MCF 10A (cell line): ENCODE results near the gene ANGEL1. TPM values are rescaled to one million over a fixed set of nuclear protein-coding genes. Genes with fewer than 3 reads are reported as not detected.

Source experiments
- BruUV-seq: library from RNA; stranded (reverse); fragments of 400-500 nt; replicated peaks from 2 replicates; lab custom pipeline; 2021; lab: Mats Ljungman, UMichigan
- CTCF ChIA-PET: fragments of 300-600 bp; sonication (Branson Sonifier 250); formaldehyde crosslinking; extraction: SDS; loops from one replicate; lab custom pipeline; 2021; ENCODE audit warnings: antibody characterized with exemption, inconsistent platforms; lab: Yijun Ruan, JAX
- POLR2A ChIA-PET: fragments of 300-600, 350-650 bp; sonication (Branson Sonifier 250); formaldehyde crosslinking; extraction: SDS; loops from one replicate; lab custom pipeline; 2020; ENCODE audit warnings: antibody characterized with exemption, inconsistent platforms; lab: Yijun Ruan, JAX
- DNase-seq: peaks from one replicate; pipeline ENCODE4 v3.0.0-alpha.2; 2018; ENCODE audit not compliant: unreplicated experiment
- H3K27ac Mint-ChIP-seq: one replicate; pipeline ENCODE4 v1.8.0; 2022; ENCODE audit warnings: mild to moderate bottlenecking, low read depth, mixed read lengths; ENCODE audit not compliant: unreplicated experiment
- H3K27me3 Mint-ChIP-seq: one replicate; pipeline ENCODE4 v1.8.0; 2022; ENCODE audit warnings: mixed read lengths; ENCODE audit not compliant: insufficient read depth, unreplicated experiment
- H3K36me3 Mint-ChIP-seq: one replicate; pipeline ENCODE4 v1.8.0; 2022; ENCODE audit warnings: mild to moderate bottlenecking, moderate library complexity, mixed read lengths; ENCODE audit not compliant: insufficient read depth, unreplicated experiment
- H3K4me1 Mint-ChIP-seq: one replicate; pipeline ENCODE4 v1.8.0; 2022; ENCODE audit warnings: mixed read lengths; ENCODE audit not compliant: insufficient read depth, unreplicated experiment
- H3K4me3 Mint-ChIP-seq: one replicate; pipeline ENCODE4 v1.8.0; 2022; ENCODE audit warnings: mild to moderate bottlenecking, moderate library complexity, mixed read lengths; ENCODE audit not compliant: unreplicated experiment
- H3K9me3 Mint-ChIP-seq: one replicate; pipeline ENCODE4 v1.8.0; 2022; ENCODE audit warnings: mixed read lengths; ENCODE audit not compliant: unreplicated experiment
- CTCF ChIP-seq: fragments of 200-600 bp; IDR thresholded peaks from one replicate; pipeline ENCODE4 v1.8.0; 2022; ENCODE audit warnings: antibody characterized with exemption, mild to moderate bottlenecking; ENCODE audit not compliant: unreplicated experiment
- intact Hi-C: fragments of 100-400 bp; cut with micrococcal nuclease; formaldehyde crosslinking; loops from 2 replicates; pipeline ENCODE4 v1.14.1; 2022
- total RNA-seq: library from RNA; stranded (reverse); gene quantifications from 2 replicates; pipeline ENCODE4 v1.2.3, GENCODE V29; 2022

Gene ANGEL1
- total RNA-seq, 1 experiment from 2014 or later, result 21.3 TPM

- ChIA-PET CTCF (no interaction called here), POLR2A (interaction anchor here (1.2 kb wide), 1 partner anchor 10 kb away, joined by 3 read pairs; no protein-coding TSS in a partner anchor)
- TF ChIP-seq CTCF, result no peak
Measured at GRCh38 chr14:76820700-76821099, 8.0 kb upstream of the ANGEL1 start.

GRCh38 chr14:76814726-76815645 is 2.3 kb upstream of the ANGEL1 start:
- intact Hi-C loops, result no loop called here
- peaks cover 14% of the 10 kb centered on the region for H3K4me1 Mint-ChIP-seq
- no TSS peak for BruUV-seq
- POLR2A ChIA-PET, result no interaction called here
- DNase-seq, result no peak
- H3K4me3 Mint-ChIP-seq, result no peak overlapping the region
- H3K27ac Mint-ChIP-seq, result no peak overlapping the region
- no peaks in the 10 kb centered on the region for H3K36me3 Mint-ChIP-seq
- H3K9me3 Mint-ChIP-seq, result no peaks in the 10 kb centered on the region
- no peak for TF ChIP-seq CTCF
- H3K27me3 Mint-ChIP-seq, result peaks cover 7% of the 10 kb centered on the region
- CTCF ChIA-PET, result interaction anchor here (0.7 to 1.8 kb wide), 3 partner anchors 60 to 167 kb away, joined by 3 to 6 read pairs (median 6); no protein-coding TSS in a partner anchor

More at GRCh38 chr14:76820700-76821099, 8.0 kb upstream of the ANGEL1 start:
- intact Hi-C loops, result no loop called here
- H3K36me3 Mint-ChIP-seq, result no peaks in the 10 kb centered on the region
- H3K4me3 Mint-ChIP-seq, result no peak overlapping the region
- BruUV-seq, result no TSS peak
- no peak for DNase-seq
- H3K9me3 Mint-ChIP-seq, result no peaks in the 10 kb centered on the region
- H3K27me3 Mint-ChIP-seq, result peaks cover 31% of the 10 kb centered on the region
- H3K4me1 Mint-ChIP-seq, result no peaks in the 10 kb centered on the region
- H3K27ac Mint-ChIP-seq, result no peak overlapping the region

- peaks cover 17% of the 10 kb centered on the region for H3K36me3 Mint-ChIP-seq
- TF ChIP-seq CTCF, result no peak
- no peaks in the 10 kb centered on the region for H3K9me3 Mint-ChIP-seq
- ChIA-PET POLR2A (interaction anchor here (0.7 to 2.5 kb wide), 17 partner anchors 10 to 851 kb away, joined by 3 to 15 read pairs (median 4); partner anchors contain the start of genes AHSA1, CIPC, GPATCH2L and IRF2BPL), CTCF (interaction anchor here (1.1 to 4.3 kb wide), 4 partner anchors 27 to 102 kb away, joined by 5 to 68 read pairs (median 8); no protein-coding TSS in a partner anchor)
- H3K4me3 Mint-ChIP-seq, result peak overlapping the region; percentile 97
- peak; percentile 38 for DNase-seq
- peak overlapping the region; percentile 91 for H3K27ac Mint-ChIP-seq
- intact Hi-C loops, result no loop called here
- BruUV-seq, result TSS peak; percentile 57
- H3K27me3 Mint-ChIP-seq, result no peaks in the 10 kb centered on the region
- H3K4me1 Mint-ChIP-seq, result peaks cover 14% of the 10 kb centered on the region
Measured at GRCh38 chr14:76812093-76812421, 625 bp downstream of the ANGEL1 start.

- intact Hi-C loops, result loop anchor here (1.0 kb wide), 1 partner anchor 101 kb away; no protein-coding TSS in a partner anchor
- H3K27ac Mint-ChIP-seq, result peak overlapping the region; percentile 91
- ChIA-PET CTCF (interaction anchor here (0.5 to 4.3 kb wide), 11 partner anchors 26 to 612 kb away, joined by 3 to 68 read pairs (median 4); no protein-coding TSS in a partner anchor), POLR2A (interaction anchor here (0.6 to 2.5 kb wide), 17 partner anchors 9 to 1244 kb away, joined by 3 to 15 read pairs (median 4); partner anchors contain the start of genes AHSA1, CIPC, GPATCH2L and IRF2BPL)
- peaks cover 21% of the 10 kb centered on the region for H3K36me3 Mint-ChIP-seq
- DNase-seq, result peak; percentile 13
- no peaks in the 10 kb centered on the region for H3K27me3 Mint-ChIP-seq
- H3K9me3 Mint-ChIP-seq, result no peaks in the 10 kb centered on the region
- peaks cover 14% of the 10 kb centered on the region for H3K4me1 Mint-ChIP-seq
- no peak for TF ChIP-seq CTCF
- no TSS peak for BruUV-seq
- H3K4me3 Mint-ChIP-seq, result peak overlapping the region; percentile 97
Measured at GRCh38 chr14:76811561-76811960, 1.1 kb downstream of the ANGEL1 start.
